D721Med (cell line): Measurements from ENCODE around the gene COX17.
"Not testable (repeated sequence)": the region's sequence is repeated elsewhere in the genome, so short reads cannot be mapped to it uniquely, and the experiment has no call there.

Source experiments
- DNase-seq: peaks from one replicate; pipeline ENCODE4 v3.0.0; 2011; ENCODE audit warnings: low spot score; ENCODE audit not compliant: insufficient read length
- FAIRE-seq: peaks from 2 replicates; lab custom pipeline; 2011; peaks lifted over from hg19 to GRCh38; lab: Jason Lieb, UNC
- TF ChIP-seq, protein P1 (sequence below): IDR thresholded peaks from 2 replicates; pipeline ENCODE4 v1.5.1; 2012; ENCODE audit warnings: mild to moderate bottlenecking, control low read depth; ENCODE audit not compliant: insufficient read depth; ENCODE audit errors: missing control alignments

COX17 gene

DNA sequence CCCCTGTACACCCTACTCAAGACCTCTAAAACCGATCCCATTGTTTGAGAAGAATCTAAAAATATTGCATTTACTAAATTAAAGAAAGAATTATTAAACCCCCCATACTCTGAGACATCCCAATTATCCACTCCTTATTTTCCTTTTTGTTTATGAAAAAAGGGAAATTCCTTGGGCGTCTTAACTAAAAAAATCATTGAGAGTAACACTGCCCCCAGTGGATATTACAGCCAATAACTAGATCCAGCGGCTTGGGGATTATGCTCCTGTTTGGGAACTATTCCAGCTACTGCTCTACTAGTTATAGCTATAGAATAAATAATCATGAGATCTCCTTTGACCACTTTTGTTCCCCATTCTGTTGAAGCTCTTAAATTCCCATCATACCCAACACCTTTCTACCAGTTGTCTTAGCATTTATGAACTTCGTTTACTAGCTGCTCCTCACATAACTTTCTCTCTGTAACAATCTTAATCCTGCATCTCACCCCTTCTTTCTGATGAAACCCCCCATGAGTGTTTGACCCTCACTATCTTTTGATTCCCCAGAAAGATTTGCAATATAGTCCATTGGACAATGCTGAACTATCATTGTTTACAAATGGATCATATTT is 12.9 kb upstream of the COX17 start:
- FAIRE-seq, result no peak
- DNase-seq, result no peak
- TF ChIP-seq, protein P1, sequence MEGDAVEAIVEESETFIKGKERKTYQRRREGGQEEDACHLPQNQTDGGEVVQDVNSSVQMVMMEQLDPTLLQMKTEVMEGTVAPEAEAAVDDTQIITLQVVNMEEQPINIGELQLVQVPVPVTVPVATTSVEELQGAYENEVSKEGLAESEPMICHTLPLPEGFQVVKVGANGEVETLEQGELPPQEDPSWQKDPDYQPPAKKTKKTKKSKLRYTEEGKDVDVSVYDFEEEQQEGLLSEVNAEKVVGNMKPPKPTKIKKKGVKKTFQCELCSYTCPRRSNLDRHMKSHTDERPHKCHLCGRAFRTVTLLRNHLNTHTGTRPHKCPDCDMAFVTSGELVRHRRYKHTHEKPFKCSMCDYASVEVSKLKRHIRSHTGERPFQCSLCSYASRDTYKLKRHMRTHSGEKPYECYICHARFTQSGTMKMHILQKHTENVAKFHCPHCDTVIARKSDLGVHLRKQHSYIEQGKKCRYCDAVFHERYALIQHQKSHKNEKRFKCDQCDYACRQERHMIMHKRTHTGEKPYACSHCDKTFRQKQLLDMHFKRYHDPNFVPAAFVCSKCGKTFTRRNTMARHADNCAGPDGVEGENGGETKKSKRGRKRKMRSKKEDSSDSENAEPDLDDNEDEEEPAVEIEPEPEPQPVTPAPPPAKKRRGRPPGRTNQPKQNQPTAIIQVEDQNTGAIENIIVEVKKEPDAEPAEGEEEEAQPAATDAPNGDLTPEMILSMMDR, result peak; percentile 39

GRCh38 chr3:119683421-119683820 is 6.2 kb upstream of the COX17 start:
- FAIRE-seq (no peak), DNase-seq (no peak)
- TF ChIP-seq, protein P1, result no peak

GRCh38 chr3:119681279-119681678 is 4.1 kb upstream of the COX17 start:
- TF ChIP-seq, protein P1, result peak; percentile 57
- peak; percentile 61 for FAIRE-seq
- no peak for DNase-seq

- FAIRE-seq (no peak), DNase-seq (no peak)
- TF ChIP-seq, protein P1, result no peak
Measured at GRCh38 chr3:119679874-119680273, 2.7 kb upstream of the COX17 start.

DNA sequence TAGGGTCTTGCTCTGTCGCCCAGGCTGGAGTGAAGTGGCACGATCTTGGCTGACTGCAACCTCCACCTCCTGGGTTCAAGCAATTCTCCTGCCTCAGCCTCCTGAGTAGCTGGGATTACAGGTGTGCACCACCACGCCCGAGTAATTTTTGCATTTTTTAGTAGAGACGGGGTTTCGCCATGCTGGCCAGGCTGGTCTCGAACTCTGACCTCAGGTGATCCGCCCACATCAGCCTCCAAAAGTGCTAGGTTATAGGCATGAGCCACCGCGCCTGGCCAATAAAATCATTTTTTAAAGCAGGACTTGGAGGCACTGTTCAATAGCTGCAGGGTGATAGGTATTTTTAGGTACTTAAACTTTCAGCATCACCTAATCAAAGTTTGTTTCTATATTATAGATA is 1.0 kb upstream of the COX17 start:
- DNase-seq, FAIRE-seq: not testable (repeated sequence)

DNA sequence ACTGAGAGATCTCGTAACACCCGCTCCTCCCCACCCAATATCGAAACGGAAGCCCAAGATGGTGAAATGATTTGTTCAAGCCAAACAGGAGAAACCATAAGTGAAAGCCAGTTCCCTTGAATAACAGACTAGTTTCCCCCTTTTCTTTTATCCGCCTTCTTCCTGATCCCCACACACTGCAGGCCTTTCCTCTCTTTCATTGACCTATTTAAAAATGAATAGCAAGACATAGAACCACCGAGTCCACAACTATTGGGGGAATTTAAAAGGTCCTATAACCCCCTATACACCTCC is 382 bp upstream of the COX17 start:
- DNase-seq, result no peak
- TF ChIP-seq, protein P1, result no peak
- FAIRE-seq, result no peak

- DNase-seq (no peak), FAIRE-seq (peak; percentile 90)
- TF ChIP-seq, protein P1, result no peak
Measured at GRCh38 chr3:119676020-119676419, 1.2 kb downstream of the COX17 start.
